Gastrocnemius medialis (tissue), 4 donors: ENCODE data around the gene CYBA. TPM values are rescaled to one million over a fixed set of nuclear protein-coding genes. Genes with fewer than 3 reads are reported as not detected.
"Not testable (repeated sequence)": the region's sequence is repeated elsewhere in the genome, so short reads cannot be mapped to it uniquely, and the experiment has no call there.

Source experiments
- ATAC-seq, 2 donors: fragments of 150-250 bp; one replicate each; pipeline ENCODE4 v1.9.1; 2016
- DNase-seq, 2 donors: peaks; one replicate each; pipeline ENCODE4 v3.0.0-alpha.2; 2019
- H3K27ac ChIP-seq, 4 donors: fragments of 200-600 bp; sonication (generic); 1 replicate in 1 of 4; 2 replicates in 3 of 4; pipeline ENCODE4 v1.5.1; 2016 to 2018; ENCODE audit warnings: mild to moderate bottlenecking in 2 of 4, moderate library complexity in 1 of 4
- H3K27me3 ChIP-seq, 3 donors: fragments of 200-600 bp; sonication (generic) in 2 of 3; 1 replicate in 1 of 3; 2 replicates in 2 of 3; pipeline versions ENCODE4 v1.5.1 to v1.6.0; 2016 to 2019; ENCODE audit warnings: mild to moderate bottlenecking in 1 of 3, moderate library complexity in 1 of 3
- H3K36me3 ChIP-seq, 2 donors: fragments of 200-600 bp; sonication (generic) in 1 of 2; one replicate each; pipeline ENCODE4 v1.5.1; 2017 to 2018
- H3K4me1 ChIP-seq, 2 donors: fragments of 200-600 bp; sonication (generic) in 1 of 2; one replicate each; pipeline ENCODE4 v1.5.1; 2016 to 2017; ENCODE audit warnings: mild to moderate bottlenecking in 2 of 2
- H3K4me3 ChIP-seq, 4 donors: fragments of 200-600 bp; sonication (generic) in 3 of 4; 1 replicate in 1 of 4; 2 replicates in 3 of 4; pipeline ENCODE4 v1.5.1; 2016 to 2019; ENCODE audit warnings: mild to moderate bottlenecking in 2 of 4
- H3K9me3 ChIP-seq, 3 donors: fragments of 200-600 bp; sonication (generic) in 2 of 3; 1 replicate in 1 of 3; 2 replicates in 2 of 3; pipeline ENCODE4 v1.5.1; 2016 to 2019
- POLR2A ChIP-seq, 2 donors: fragments of 450-650 bp; IDR thresholded peaks; one replicate each; pipeline ENCODE4 v1.6.1; 2017; ENCODE audit warnings: antibody characterized with exemption in 2 of 2, mild to moderate bottlenecking in 2 of 2, moderate library complexity in 2 of 2
- in situ Hi-C, 4 donors: fragments of 200-750 bp; cut with MboI; loops; one replicate each; pipeline versions ENCODE4 v1.15.0 to v1.8.0; 2017; ENCODE audit warnings: low sequenced_read_pairs in 4 of 4
- intact Hi-C: fragments of 100-400 bp; cut with DNase I; formaldehyde crosslinking; loops from one replicate; pipeline ENCODE4 v1.15.1; 2023; ENCODE audit warnings: low total_unique reads
- total RNA-seq, 4 donors: library from RNA; depleted of rRNA; stranded (reverse); fragments of >200 nt; gene quantifications; one replicate each; pipeline versions ENCODE4 v1.1.0 to v1.2.3, GENCODE V29; 2016
- TF ChIP-seq, protein P1 (sequence below), 5 experiments: fragments of 450-650 bp in 3 of 5; fragments of 200-600 bp in 2 of 5; sonication (generic) in 2 of 5; IDR thresholded peaks in 4 of 5; conservative IDR thresholded peaks in 1 of 5; 1 replicate in 4 of 5; 2 replicates in 1 of 5; pipeline ENCODE4 v1.5.1; 2016 to 2019; ENCODE audit warnings: antibody characterized with exemption in 5 of 5, mild to moderate bottlenecking in 3 of 5, moderate library complexity in 3 of 5

Gene CYBA
- total RNA-seq, 4 donors from 2014 or later: 5.1 to 33.2 (median 28.7) TPM

DNA sequence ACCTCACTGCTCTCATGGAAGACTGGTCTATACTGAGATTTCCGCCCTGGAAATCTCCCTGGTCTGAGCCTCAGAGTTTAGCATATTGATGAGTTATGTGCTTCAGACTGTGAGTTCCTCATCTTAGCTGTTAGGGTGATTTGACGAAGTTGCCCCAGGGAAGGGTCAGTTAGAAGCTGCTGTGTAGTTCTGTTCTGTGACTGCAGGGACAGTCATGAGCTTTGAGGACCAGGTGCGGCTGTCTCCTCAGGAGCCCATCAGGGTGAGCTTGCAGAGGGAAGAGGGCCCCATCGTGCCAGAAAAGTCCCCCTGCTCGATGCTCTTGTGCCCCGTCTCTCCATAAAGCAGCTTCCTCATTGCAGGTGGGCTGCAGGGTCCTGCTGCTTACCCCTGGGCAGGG, 40.8 kb downstream of the CYBA start:
- Histone ChIP-seq H3K27me3 (no peaks in the 10 kb centered on the region), H3K27ac (no peak overlapping the region), H3K9me3 (no peaks in the 10 kb centered on the region), H3K4me1 (no peaks in the 10 kb centered on the region), H3K36me3 (peaks cover 0 to 39% of the 10 kb centered on the region in 2 donors), H3K4me3 (no peak overlapping the region)
- intact Hi-C loops (no loop called here), in situ Hi-C loops (no loop called here)
- ATAC-seq (no peak), DNase-seq (no peak)
- TF ChIP-seq, protein P1, sequence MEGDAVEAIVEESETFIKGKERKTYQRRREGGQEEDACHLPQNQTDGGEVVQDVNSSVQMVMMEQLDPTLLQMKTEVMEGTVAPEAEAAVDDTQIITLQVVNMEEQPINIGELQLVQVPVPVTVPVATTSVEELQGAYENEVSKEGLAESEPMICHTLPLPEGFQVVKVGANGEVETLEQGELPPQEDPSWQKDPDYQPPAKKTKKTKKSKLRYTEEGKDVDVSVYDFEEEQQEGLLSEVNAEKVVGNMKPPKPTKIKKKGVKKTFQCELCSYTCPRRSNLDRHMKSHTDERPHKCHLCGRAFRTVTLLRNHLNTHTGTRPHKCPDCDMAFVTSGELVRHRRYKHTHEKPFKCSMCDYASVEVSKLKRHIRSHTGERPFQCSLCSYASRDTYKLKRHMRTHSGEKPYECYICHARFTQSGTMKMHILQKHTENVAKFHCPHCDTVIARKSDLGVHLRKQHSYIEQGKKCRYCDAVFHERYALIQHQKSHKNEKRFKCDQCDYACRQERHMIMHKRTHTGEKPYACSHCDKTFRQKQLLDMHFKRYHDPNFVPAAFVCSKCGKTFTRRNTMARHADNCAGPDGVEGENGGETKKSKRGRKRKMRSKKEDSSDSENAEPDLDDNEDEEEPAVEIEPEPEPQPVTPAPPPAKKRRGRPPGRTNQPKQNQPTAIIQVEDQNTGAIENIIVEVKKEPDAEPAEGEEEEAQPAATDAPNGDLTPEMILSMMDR (IDR thresholded peaks at IDR 0.05 in 4 of 5, conservative IDR thresholded peaks at IDR 0.05 in 1 of 5): no peak
- no peak for TF ChIP-seq POLR2A (IDR thresholded peaks at IDR 0.05)

DNA sequence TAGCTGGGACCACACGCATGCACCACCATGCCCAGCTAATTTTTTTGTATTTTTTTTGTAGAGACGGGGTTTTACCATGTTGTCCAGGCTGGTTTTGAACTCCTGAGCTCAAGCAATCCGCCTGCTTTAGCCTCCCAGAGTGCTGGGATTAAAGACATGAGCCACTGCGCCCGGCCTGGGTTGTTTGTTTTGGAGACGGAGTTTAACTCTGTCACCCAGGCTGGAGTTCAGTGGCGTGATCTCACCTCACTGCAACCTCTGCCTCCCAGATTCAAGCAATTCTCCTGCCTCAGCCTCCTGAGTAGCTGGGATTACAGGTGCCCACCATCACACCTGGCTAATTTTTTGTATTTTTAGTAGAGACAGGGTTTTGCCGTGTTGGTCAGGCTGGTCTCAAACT, 41.4 kb downstream of the CYBA start:
- ATAC-seq, H3K27me3 ChIP-seq, intact Hi-C loops, H3K9me3 ChIP-seq, H3K4me3 ChIP-seq, H3K27ac ChIP-seq, H3K4me1 ChIP-seq, in situ Hi-C loops, DNase-seq: not testable (repeated sequence)
- peaks cover 0 to 39% of the 10 kb centered on the region in 2 donors for H3K36me3 ChIP-seq

DNA sequence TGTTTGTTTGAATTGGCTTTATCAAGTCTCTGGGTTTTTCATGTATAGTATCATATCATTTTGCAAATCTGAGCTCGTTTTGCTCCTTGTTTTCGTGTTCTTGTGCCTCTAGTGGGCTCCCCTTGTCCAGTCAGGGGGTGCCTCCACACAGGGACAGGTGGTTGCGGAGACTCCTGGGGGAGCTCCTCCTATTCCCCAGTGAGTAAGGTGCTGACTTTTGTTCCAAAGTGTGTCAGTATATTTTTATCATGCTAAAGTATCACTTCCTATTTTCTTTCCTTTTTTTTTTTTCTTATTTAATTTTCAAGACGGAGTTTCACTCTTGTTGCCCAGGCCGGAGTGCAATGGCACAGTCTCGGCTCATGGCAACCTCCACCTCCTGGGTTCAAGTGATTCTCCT, 42.8 kb downstream of the CYBA start:
- intact Hi-C loops (no loop called here), in situ Hi-C loops (no loop called here)
- TF ChIP-seq POLR2A (IDR thresholded peaks at IDR 0.05): no peak
- TF ChIP-seq, protein P1 (IDR thresholded peaks at IDR 0.05 in 4 of 5, conservative IDR thresholded peaks at IDR 0.05 in 1 of 5): no peak
- H3K4me1 ChIP-seq: no peaks in the 10 kb centered on the region
- H3K27me3 ChIP-seq: no peaks in the 10 kb centered on the region
- peaks cover 0 to 39% of the 10 kb centered on the region in 2 donors for H3K36me3 ChIP-seq
- H3K27ac ChIP-seq: no peak overlapping the region
- DNase-seq (no peak), ATAC-seq (no peak)
- H3K9me3 ChIP-seq: no peaks in the 10 kb centered on the region
- no peak overlapping the region for H3K4me3 ChIP-seq

DNA sequence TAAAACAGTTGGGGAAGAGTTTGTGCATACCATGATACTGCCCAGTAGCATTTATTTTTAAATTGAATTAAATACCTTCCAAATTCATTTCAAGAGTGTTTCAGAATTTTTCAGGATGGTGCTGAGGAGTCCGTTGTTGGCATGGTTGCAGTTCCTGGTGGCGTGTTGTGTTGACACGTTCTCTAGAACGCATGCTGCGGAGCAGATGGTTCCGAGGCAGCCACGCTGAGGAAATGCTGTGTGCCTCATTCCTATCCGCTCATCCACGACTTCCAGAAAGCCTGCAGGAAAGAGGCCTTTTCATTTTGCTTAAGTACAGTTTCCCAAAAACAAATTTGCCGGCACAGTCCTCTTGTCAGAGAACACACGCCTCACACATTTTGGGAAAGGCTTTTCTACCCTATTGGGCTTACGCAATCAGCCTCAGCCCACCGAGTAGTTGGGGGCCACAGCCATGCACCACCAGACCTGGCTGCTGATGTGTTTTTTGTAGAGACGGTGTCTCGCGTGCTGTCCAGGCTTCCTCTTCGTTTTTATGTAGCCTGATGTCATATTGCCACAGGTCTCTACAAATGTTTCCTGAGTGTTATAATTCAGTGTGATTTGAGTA, 44.6 kb downstream of the CYBA start:
- Histone ChIP-seq H3K4me1 (no peaks in the 10 kb centered on the region), H3K9me3 (no peaks in the 10 kb centered on the region), H3K27me3 (no peaks in the 10 kb centered on the region), H3K27ac (no peak overlapping the region), H3K4me3 (no peak overlapping the region), H3K36me3 (peaks cover 0 to 47% of the 10 kb centered on the region in 2 donors)
- in situ Hi-C loops: no loop called here
- ATAC-seq (no peak), DNase-seq (no peak)
- no peak for TF ChIP-seq POLR2A (IDR thresholded peaks at IDR 0.05)
- TF ChIP-seq, protein P1 (IDR thresholded peaks at IDR 0.05 in 4 of 5, conservative IDR thresholded peaks at IDR 0.05 in 1 of 5): no peak
- intact Hi-C loops: no loop called here

GRCh38 chr16:88605186-88606147, 45.4 kb downstream of the CYBA start:
- Histone ChIP-seq H3K4me3 (no peak overlapping the region), H3K27me3 (no peaks in the 10 kb centered on the region), H3K36me3 (peaks cover 0 to 45% of the 10 kb centered on the region in 2 donors), H3K9me3 (no peaks in the 10 kb centered on the region), H3K27ac (no peak overlapping the region), H3K4me1 (no peaks in the 10 kb centered on the region)
- no peak for DNase-seq
- TF ChIP-seq, protein P1 (IDR thresholded peaks at IDR 0.05 in 4 of 5, conservative IDR thresholded peaks at IDR 0.05 in 1 of 5): no peak
- no peak for TF ChIP-seq POLR2A (IDR thresholded peaks at IDR 0.05)
- no peak for ATAC-seq
- intact Hi-C loops (no loop called here), in situ Hi-C loops (no loop called here)
